Measurements from ENCODE around the gene TMEM138.

Gene TMEM138

GRCh38 chr11:61411589-61411988, 49.4 kb downstream of the TMEM138 start:
- no peak for DNase-seq

DNA sequence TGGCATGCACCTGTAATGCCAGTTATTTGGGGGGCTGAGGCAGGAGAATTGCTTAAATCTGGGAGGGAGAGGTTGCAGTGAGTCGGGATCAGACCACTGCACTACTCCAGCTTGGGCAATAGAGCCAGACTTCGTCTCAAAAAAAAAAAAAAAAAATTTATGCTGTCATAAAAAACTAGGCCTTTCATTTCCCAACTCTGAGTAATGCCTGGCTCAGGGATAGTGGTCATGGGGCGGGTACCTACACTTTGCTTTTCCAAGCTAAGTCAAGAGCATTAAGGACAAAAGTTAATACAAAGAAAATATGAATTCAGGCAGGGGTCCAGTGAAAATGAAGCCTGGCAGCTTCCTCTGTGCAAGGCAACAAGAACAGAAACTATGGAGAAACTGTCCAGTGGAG, 51.3 kb downstream of the TMEM138 start:
- no peak for DNase-seq

- no peak for DNase-seq
Observed at GRCh38 chr11:61414547-61414946, 52.4 kb downstream of the TMEM138 start.

- no peak for DNase-seq
Observed at GRCh38 chr11:61415381-61415780, 53.2 kb downstream of the TMEM138 start.

- no peak for DNase-seq
Observed at GRCh38 chr11:61416941-61417340, 54.8 kb downstream of the TMEM138 start.

GRCh38 chr11:61417670-61418069, 55.5 kb downstream of the TMEM138 start:
- DNase-seq: no peak

- DNase-seq: no peak
Observed at GRCh38 chr11:61418136-61418535, 56.0 kb downstream of the TMEM138 start.

Data from NCI-H1694 treated with DMSO at 0.1 percent for 48 hours (cell line).